GM23338 (cell line): ENCODE data around the gene B3GALNT1. TPM values are rescaled to one million over a fixed set of nuclear protein-coding genes. Genes with fewer than 3 reads are reported as not detected.

Experiments
- ATAC-seq: fragments of 200-7000 bp; cut with Tn5 transposase; 3 replicates; pipeline ENCODE4 v1.9.1; 2020
- DNase-seq: peaks from one replicate; pipeline ENCODE4 v3.0.0-alpha.2; 2015; ENCODE audit warnings: low spot score
- H2AFZ ChIP-seq: fragments of 200-600 bp; sonication (generic); 2 replicates; pipeline ENCODE4 v1.8.0; 2016; ENCODE audit warnings: antibody characterized with exemption, mild to moderate bottlenecking, moderate library complexity
- H3F3A ChIP-seq: fragments of 200-600 bp; sonication (generic); replicated peaks from 2 replicates; pipeline ENCODE4 v1.8.0; 2017; ENCODE audit warnings: antibody characterized with exemption, mixed run types, low read depth
- H3K27ac ChIP-seq: fragments of 200-600 bp; sonication (generic); 2 replicates; pipeline ENCODE4 v1.6.1; 2016; ENCODE audit warnings: low read depth
- H3K27me3 ChIP-seq: fragments of 200-600 bp; sonication (generic); 2 replicates; pipeline ENCODE4 v1.8.0; 2016; ENCODE audit warnings: mild to moderate bottlenecking, mixed run types, moderate library complexity; ENCODE audit not compliant: insufficient read depth
- H3K36me3 ChIP-seq: fragments of 200-600 bp; sonication (generic); 2 replicates; pipeline ENCODE4 v1.8.0; 2016; ENCODE audit warnings: mild to moderate bottlenecking; ENCODE audit not compliant: insufficient read depth
- H3K4me1 ChIP-seq: fragments of 200-600 bp; sonication (generic); 2 replicates; pipeline ENCODE4 v1.8.0; 2016; ENCODE audit warnings: mild to moderate bottlenecking, moderate library complexity; ENCODE audit not compliant: insufficient read depth
- H3K4me2 ChIP-seq: fragments of 200-600 bp; sonication (generic); 2 replicates; pipeline ENCODE4 v1.7.1; 2017; ENCODE audit warnings: mixed run types
- H3K4me3 ChIP-seq: fragments of 200-600 bp; sonication (generic); 2 replicates; pipeline ENCODE4 v1.6.1; 2016; ENCODE audit warnings: mixed run types
- H3K79me2 ChIP-seq: fragments of 200-600 bp; sonication (generic); replicated peaks from 2 replicates; pipeline ENCODE4 v1.8.0; 2017; ENCODE audit warnings: mild to moderate bottlenecking; ENCODE audit not compliant: insufficient read depth
- H3K9me2 ChIP-seq: fragments of 200-600 bp; sonication (generic); 2 replicates; pipeline ENCODE4 v1.8.0; 2017; ENCODE audit not compliant: insufficient read depth
- H4K20me1 ChIP-seq: fragments of 200-600 bp; sonication (generic); replicated peaks from 2 replicates; pipeline ENCODE4 v1.8.0; 2017; ENCODE audit warnings: mild to moderate bottlenecking; ENCODE audit not compliant: insufficient read depth
- H3K27ac Mint-ChIP-seq: 2 replicates; pipeline ENCODE4 v1.8.0; 2020; ENCODE audit warnings: inconsistent platforms, mild to moderate bottlenecking, moderate library complexity, mixed read lengths
- H3K27me3 Mint-ChIP-seq: 3 replicates; pipeline ENCODE4 v1.8.0; 2022; ENCODE audit warnings: low read depth, mild to moderate bottlenecking, moderate library complexity, mixed read lengths, inconsistent platforms; ENCODE audit not compliant: insufficient read depth, poor library complexity
- H3K36me3 Mint-ChIP-seq: 3 replicates; pipeline ENCODE4 v1.8.0; 2021; ENCODE audit warnings: low read depth, mild to moderate bottlenecking, inconsistent platforms, moderate library complexity, mixed read lengths
- H3K4me1 Mint-ChIP-seq: 3 replicates; pipeline ENCODE4 v1.8.0; 2020; ENCODE audit warnings: mild to moderate bottlenecking, inconsistent platforms, mixed read lengths
- H3K4me3 Mint-ChIP-seq: 3 replicates; pipeline ENCODE4 v1.8.0; 2021; ENCODE audit warnings: moderate library complexity, mild to moderate bottlenecking, inconsistent platforms, mixed read lengths
- H3K9me3 Mint-ChIP-seq: 3 replicates; pipeline ENCODE4 v1.8.0; 2020; ENCODE audit warnings: moderate library complexity, mild to moderate bottlenecking, inconsistent platforms, mixed read lengths
- CTCF ChIP-seq, 2 experiments: fragments of 200-600 bp in 1 of 2; sonication (generic) in 1 of 2; conservative IDR thresholded peaks; 2 replicates each; pipeline versions ENCODE4 v1.5.1 to v1.6.1; 2016 to 2017; ENCODE audit warnings: antibody characterized with exemption in 2 of 2, low read depth in 2 of 2, mild to moderate bottlenecking in 2 of 2, moderate library complexity in 1 of 2
- ETS1 ChIP-seq: IDR thresholded peaks from 2 replicates; pipeline ENCODE4 v1.6.1; 2016; ENCODE audit warnings: antibody characterized with exemption
- EZH2 ChIP-seq: fragments of 200-600 bp; sonication (generic); IDR thresholded peaks from one replicate; pipeline ENCODE4 v1.8.0; 2017; ENCODE audit warnings: antibody characterized with exemption, mild to moderate bottlenecking, low read depth; ENCODE audit not compliant: unreplicated experiment
- JUNB ChIP-seq: IDR thresholded peaks from one replicate; pipeline ENCODE4 v1.6.1; 2016; ENCODE audit warnings: antibody characterized with exemption; ENCODE audit not compliant: unreplicated experiment
- NANOG ChIP-seq: IDR thresholded peaks from 2 replicates; pipeline ENCODE4 v1.6.1; 2016; ENCODE audit warnings: antibody characterized with exemption, borderline replicate concordance
- POLR2AphosphoS5 ChIP-seq: IDR thresholded peaks from 2 replicates; pipeline ENCODE4 v1.6.1; 2016; ENCODE audit warnings: antibody characterized with exemption, low read depth
- REST ChIP-seq: IDR thresholded peaks from one replicate; pipeline ENCODE4 v1.6.1; 2018; ENCODE audit warnings: antibody characterized with exemption; ENCODE audit not compliant: unreplicated experiment
- STAT1 ChIP-seq: IDR thresholded peaks from one replicate; pipeline ENCODE4 v1.6.1; 2016; ENCODE audit warnings: antibody characterized with exemption; ENCODE audit not compliant: unreplicated experiment
- ZNF114 ChIP-seq: fragments of 250-450 bp; sonication (Bioruptor Pico); IDR thresholded peaks from 2 replicates; pipeline ENCODE4 v1.5.0; 2020; ENCODE audit warnings: mild to moderate bottlenecking, moderate library complexity
- ZNF331 ChIP-seq: fragments of 250-450 bp; sonication (Bioruptor Pico); IDR thresholded peaks from 2 replicates; pipeline ENCODE4 v1.5.0; 2020; ENCODE audit warnings: low read depth, mild to moderate bottlenecking, moderate library complexity
- ZNF462 ChIP-seq: fragments of 250-450 bp; sonication (Bioruptor Pico); IDR thresholded peaks from 2 replicates; pipeline ENCODE4 v1.5.0; 2020; ENCODE audit warnings: mild to moderate bottlenecking, moderate library complexity
- polyA plus RNA-seq: library from polyadenylated mRNA; unstranded; fragments of >200 nt; fragmentation: Nextera tagmentation; extraction: Ambion mirVana; gene quantifications from 2 replicates; pipeline ENCODE4 v1.2.1, GENCODE V29; 2016
- total RNA-seq: library from RNA; depleted of rRNA; stranded (reverse); fragments of >200 nt; shearing (Covaris generic); gene quantifications from 2 replicates; pipeline ENCODE4 v1.2.3, GENCODE V29; 2014

B3GALNT1 gene
- total and polyA plus RNA-seq, 2 experiments from 2014 or later, result 3.3 to 5.9 TPM

- no peak for TF ChIP-seq CTCF (conservative IDR thresholded peaks at IDR 0.05; ENCODE audit: low read depth in 2 of 2)
- TF ChIP-seq NANOG, result no peak
- no peak for TF ChIP-seq ETS1
- no peak for TF ChIP-seq EZH2
- no peak for TF ChIP-seq JUNB
- no peak for TF ChIP-seq REST
- TF ChIP-seq POLR2AphosphoS5, result no peak
- TF ChIP-seq ZNF114 (CRISPR knock-in tag), result no peak
Measured at GRCh38 chr3:161072751-161073150, 32.4 kb downstream of the B3GALNT1 start (continued).

GRCh38 chr3:161072211-161072621 lies 32.9 kb downstream of the B3GALNT1 start:
- Histone ChIP-seq H4K20me1 (no peaks in the 10 kb centered on the region), H2AFZ (no peak overlapping the region), H3K36me3 (no peaks in the 10 kb centered on the region), H3K4me1 (no peaks in the 10 kb centered on the region), H3K9me2 (no peaks in the 10 kb centered on the region), H3K27me3 (no peaks in the 10 kb centered on the region), H3K4me2 (no peak overlapping the region), H3K4me3 (no peak overlapping the region), H3K27ac (no peak overlapping the region), H3F3A (no peaks in the 10 kb centered on the region), H3K79me2 (no peaks in the 10 kb centered on the region)
- H3K4me1 Mint-ChIP-seq, result peaks cover 12% of the 10 kb centered on the region; the same call in 2 of the 3 replicates
- H3K4me3 Mint-ChIP-seq, result no peak overlapping the region
- H3K27ac Mint-ChIP-seq, result no peak overlapping the region
- peaks cover 3% of the 10 kb centered on the region; the same call in 1 of the 3 replicates for H3K36me3 Mint-ChIP-seq
- ATAC-seq (no peak), DNase-seq (no peak)
- no peaks in the 10 kb centered on the region for H3K9me3 Mint-ChIP-seq
- peaks cover 1% of the 10 kb centered on the region for H3K27me3 Mint-ChIP-seq
- TF ChIP-seq STAT1 (no peak), EZH2 (no peak), ZNF331 (CRISPR knock-in tag) (no peak), ETS1 (no peak), ZNF462 (CRISPR knock-in tag) (no peak)
